Mucosa of descending colon (tissue), 3 donors: ENCODE data around the gene PRDM5. TPM values are rescaled to one million over a fixed set of nuclear protein-coding genes. Genes with fewer than 3 reads are reported as not detected.

ENCODE experiments used
- ATAC-seq: fragments of 200-7000 bp; cut with Tn5 transposase; one replicate; pipeline ENCODE4 v1.9.1; 2020; ENCODE audit warnings: mild to moderate bottlenecking, moderate library complexity
- DNase-seq, 3 donors: peaks; one replicate each; pipeline ENCODE4 v3.0.0-alpha.2; 2020
- H3K36me3 ChIP-seq: fragments of 200-600 bp; one replicate; pipeline ENCODE4 v1.8.0; 2021; ENCODE audit warnings: low read depth, mild to moderate bottlenecking
- H3K4me1 ChIP-seq: fragments of 200-600 bp; one replicate; pipeline ENCODE4 v1.8.0; 2021; ENCODE audit warnings: low read depth, mild to moderate bottlenecking
- H3K4me3 ChIP-seq: fragments of 200-600 bp; one replicate; pipeline ENCODE4 v1.8.0; 2021; ENCODE audit warnings: mild to moderate bottlenecking
- H3K9me3 ChIP-seq: fragments of 200-600 bp; one replicate; pipeline ENCODE4 v1.8.0; 2021; ENCODE audit warnings: mild to moderate bottlenecking
- CTCF ChIP-seq: fragments of 200-600 bp; IDR thresholded peaks from one replicate; pipeline ENCODE4 v1.8.0; 2022; ENCODE audit warnings: antibody characterized with exemption, mild to moderate bottlenecking
- intact Hi-C, 2 donors: fragments of 100-400 bp; cut with DNase I in 1 of 2; cut with micrococcal nuclease in 1 of 2; formaldehyde crosslinking; loops; one replicate each; pipeline versions ENCODE4 v1.11.0 to v1.11.1; 2022; cut with DNase I, micrococcal nuclease
- total RNA-seq, 3 donors: library from RNA; stranded (reverse); fragmentation: NEBNext Ultra II Directional in 2 of 3; extraction: Animal tissue kit (Norgen Biotek cat#: 25700) in 2 of 3; gene quantifications; one replicate each; pipeline versions ENCODE4 v1.2.1 to v1.2.4, GENCODE V29; 2021 to 2023
- donor health status: DM: no; HTN: no; CAD: no; lungs with moderate emphysema.
- donor health status: DM: no; HTN: no; CAD: no.
- donor health status: DM: no; HTN: yes; CAD: no.

PRDM5 gene
- total RNA-seq, 3 donors from 2014 or later, result 8.7 to 12.2 (median 10.2) TPM

- Histone ChIP-seq H3K4me1 (no peaks in the 10 kb centered on the region), H3K36me3 (no peaks in the 10 kb centered on the region), H3K9me3 (no peaks in the 10 kb centered on the region), H3K4me3 (no peak overlapping the region)
- ATAC-seq, result no peak
- DNase-seq, result no peak
- TF ChIP-seq CTCF, result no peak
- intact Hi-C loops, result no loop called here
These were observed 186.2 kb downstream of the PRDM5 start for GRCh38 chr4:120736312-120736711.

- Histone ChIP-seq H3K4me1 (no peaks in the 10 kb centered on the region), H3K36me3 (no peaks in the 10 kb centered on the region), H3K9me3 (no peaks in the 10 kb centered on the region), H3K4me3 (no peak overlapping the region)
- no peak for TF ChIP-seq CTCF
- intact Hi-C loops, result no loop called here
- ATAC-seq, result peak; percentile 46
- DNase-seq, result no peak
These were observed 188.6 kb downstream of the PRDM5 start for GRCh38 chr4:120733968-120734367.

- intact Hi-C loops, result no loop called here
- DNase-seq (no peak), ATAC-seq (peak; percentile 69)
- Histone ChIP-seq H3K36me3 (no peaks in the 10 kb centered on the region), H3K9me3 (no peaks in the 10 kb centered on the region), H3K4me3 (no peak overlapping the region), H3K4me1 (no peaks in the 10 kb centered on the region)
- no peak for TF ChIP-seq CTCF
These were observed 189.5 kb downstream of the PRDM5 start for GRCh38 chr4:120733054-120733453.

- no peaks in the 10 kb centered on the region for H3K4me1 ChIP-seq
- ATAC-seq, result peak; percentile 47
- intact Hi-C loops, result no loop called here
- DNase-seq, result no peak
- H3K36me3 ChIP-seq, result no peaks in the 10 kb centered on the region
- H3K4me3 ChIP-seq, result no peak overlapping the region
- no peak for TF ChIP-seq CTCF
- no peaks in the 10 kb centered on the region for H3K9me3 ChIP-seq
These were observed 191.0 kb downstream of the PRDM5 start for GRCh38 chr4:120731561-120731960.

- H3K9me3 ChIP-seq, result no peaks in the 10 kb centered on the region
- H3K4me3 ChIP-seq, result no peak overlapping the region
- no peak for TF ChIP-seq CTCF
- no peaks in the 10 kb centered on the region for H3K36me3 ChIP-seq
- ATAC-seq (peak; percentile 55), DNase-seq (no peak)
- intact Hi-C loops, result no loop called here
- no peaks in the 10 kb centered on the region for H3K4me1 ChIP-seq
These were observed 191.7 kb downstream of the PRDM5 start for GRCh38 chr4:120730777-120731320.
